ENCODE measurements around the gene MYL1. TPM values are rescaled to one million over a fixed set of nuclear protein-coding genes. Genes with fewer than 3 reads are reported as not detected.

The MYL1 gene
- polyA plus RNA-seq (2012; ENCODE audit: missing spikeins): not detected

- FAIRE-seq (no peak), DNase-seq (ENCODE audit: insufficient read length) (no peak)
- TF ChIP-seq POLR2A (IDR thresholded peaks at IDR 0.05; ENCODE audit: low read depth, low read length) (no peak), POLR2AphosphoS5 (IDR thresholded peaks at IDR 0.05; ENCODE audit: low read depth, low read length) (no peak), TAF1 (IDR thresholded peaks at IDR 0.05; ENCODE audit: borderline replicate concordance, low read depth, low read length) (no peak)
Observed at GRCh38 chr2:210315015-210315788, at the start of gene MYL1. MYL1 (minus strand) TSS chr2:210315174; CDS start chr2:210315042, 132 bp downstream.

GRCh38 chr2:210363876-210364275 is 48.9 kb upstream of the MYL1 start:
- TF ChIP-seq POLR2A (IDR thresholded peaks at IDR 0.05; ENCODE audit: low read depth, low read length): no peak
- no peak for FAIRE-seq
- DNase-seq (ENCODE audit: insufficient read length): no peak

GRCh38 chr2:210363261-210363660 is 48.3 kb upstream of the MYL1 start:
- TF ChIP-seq POLR2AphosphoS5 (IDR thresholded peaks at IDR 0.05; ENCODE audit: low read depth, low read length) (no peak), POLR2A (IDR thresholded peaks at IDR 0.05; ENCODE audit: low read depth, low read length) (no peak), TAF1 (IDR thresholded peaks at IDR 0.05; ENCODE audit: borderline replicate concordance, low read depth, low read length) (no peak)
- FAIRE-seq: no peak
- DNase-seq (ENCODE audit: insufficient read length): no peak

- no peak for TF ChIP-seq POLR2AphosphoS5 (IDR thresholded peaks at IDR 0.05; ENCODE audit: low read depth, low read length)
- FAIRE-seq (no peak), DNase-seq (ENCODE audit: insufficient read length) (no peak)
Observed at GRCh38 chr2:210360412-210360811, 45.4 kb upstream of the MYL1 start.

DNA sequence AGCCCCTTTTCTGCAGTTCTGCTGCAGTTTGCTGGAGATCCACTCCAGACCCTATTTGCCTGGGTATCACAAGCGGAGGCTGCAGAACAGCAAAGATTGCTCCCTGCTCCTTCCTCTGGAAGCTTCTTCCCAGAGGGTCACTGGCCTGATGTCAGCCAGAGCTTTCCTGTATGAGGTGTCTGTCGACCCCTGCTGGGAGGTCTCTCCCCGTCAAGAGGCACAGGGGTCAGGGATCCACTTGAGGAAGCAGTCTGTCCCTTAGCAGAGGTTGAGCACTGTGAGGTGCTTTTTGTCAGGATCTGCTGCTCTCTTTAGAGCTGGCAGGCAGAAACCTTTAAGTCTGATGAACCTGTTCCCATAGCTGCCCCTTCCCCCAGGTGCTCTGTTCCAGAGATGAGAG is 42.0 kb upstream of the MYL1 start:
- TF ChIP-seq POLR2A (IDR thresholded peaks at IDR 0.05; ENCODE audit: low read depth, low read length) (no peak), POLR2AphosphoS5 (IDR thresholded peaks at IDR 0.05; ENCODE audit: low read depth, low read length) (no peak), TAF1 (IDR thresholded peaks at IDR 0.05; ENCODE audit: borderline replicate concordance, low read depth, low read length) (no peak)
- no peak for DNase-seq (ENCODE audit: insufficient read length)
- FAIRE-seq: no peak

DNA sequence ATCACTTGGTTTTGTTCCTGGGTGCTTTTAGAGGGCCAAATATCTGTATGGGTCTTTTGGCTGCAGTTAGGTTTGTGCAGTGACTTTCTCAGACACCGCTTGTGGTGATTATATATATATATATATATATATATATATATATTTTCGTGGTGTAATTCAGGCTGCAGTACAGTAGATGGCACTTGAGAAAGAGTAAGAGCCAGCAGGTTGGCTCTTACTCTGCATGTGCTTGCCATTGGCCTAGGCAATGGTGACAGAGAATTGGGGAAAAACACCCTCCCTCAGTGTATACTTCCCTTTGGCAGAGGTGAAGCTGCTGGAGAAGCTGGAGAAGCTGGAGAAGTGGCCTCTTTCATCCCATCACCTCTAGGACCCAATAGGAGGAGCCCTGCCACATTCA is 22.2 kb upstream of the MYL1 start:
- no peak for FAIRE-seq
- no peak for DNase-seq (ENCODE audit: insufficient read length)
- TF ChIP-seq TAF1 (IDR thresholded peaks at IDR 0.05; ENCODE audit: borderline replicate concordance, low read depth, low read length): no peak
- no peak for TF ChIP-seq POLR2AphosphoS5 (IDR thresholded peaks at IDR 0.05; ENCODE audit: low read depth, low read length)
- TF ChIP-seq POLR2A (IDR thresholded peaks at IDR 0.05; ENCODE audit: low read depth, low read length): no peak

GRCh38 chr2:210324906-210325305 is 9.9 kb upstream of the MYL1 start:
- TF ChIP-seq TAF1 (IDR thresholded peaks at IDR 0.05; ENCODE audit: borderline replicate concordance, low read depth, low read length): no peak
- no peak for TF ChIP-seq POLR2AphosphoS5 (IDR thresholded peaks at IDR 0.05; ENCODE audit: low read depth, low read length)
- TF ChIP-seq POLR2A (IDR thresholded peaks at IDR 0.05; ENCODE audit: low read depth, low read length): no peak
- DNase-seq (ENCODE audit: insufficient read length) (no peak), FAIRE-seq (no peak)

- FAIRE-seq (no peak), DNase-seq (ENCODE audit: insufficient read length) (no peak)
Observed at GRCh38 chr2:210324458-210324857, 9.5 kb upstream of the MYL1 start.

GRCh38 chr2:210323003-210323402 is 8.0 kb upstream of the MYL1 start:
- TF ChIP-seq TAF1 (IDR thresholded peaks at IDR 0.05; ENCODE audit: borderline replicate concordance, low read depth, low read length): no peak
- TF ChIP-seq POLR2A (IDR thresholded peaks at IDR 0.05; ENCODE audit: low read depth, low read length): no peak
- TF ChIP-seq POLR2AphosphoS5 (IDR thresholded peaks at IDR 0.05; ENCODE audit: low read depth, low read length): no peak
- no peak for FAIRE-seq
- DNase-seq (ENCODE audit: insufficient read length): no peak

More at GRCh38 chr2:210324458-210324857, 9.5 kb upstream of the MYL1 start:
- TF ChIP-seq POLR2A (IDR thresholded peaks at IDR 0.05; ENCODE audit: low read depth, low read length) (no peak), TAF1 (IDR thresholded peaks at IDR 0.05; ENCODE audit: borderline replicate concordance, low read depth, low read length) (no peak), POLR2AphosphoS5 (IDR thresholded peaks at IDR 0.05; ENCODE audit: low read depth, low read length) (no peak)

DNA sequence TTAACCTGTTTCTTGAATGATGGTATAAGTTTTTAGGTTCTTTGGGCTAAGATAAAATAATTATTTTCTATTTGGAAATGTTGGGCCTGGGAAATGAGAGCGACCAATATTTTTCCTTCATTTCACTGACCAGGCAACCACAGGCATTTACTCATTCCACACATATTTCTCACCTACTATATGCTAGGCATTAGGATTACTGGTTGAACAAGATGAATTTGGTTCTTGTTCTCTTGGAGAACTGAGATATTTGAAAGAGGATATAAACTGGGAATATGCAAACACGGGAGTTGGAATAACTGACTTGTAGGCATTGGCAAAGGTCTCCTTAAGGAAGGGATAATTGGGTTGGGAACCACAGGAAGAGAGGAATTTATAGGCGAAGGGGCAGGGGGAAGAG is 3.9 kb upstream of the MYL1 start:
- DNase-seq (ENCODE audit: insufficient read length) (no peak), FAIRE-seq (no peak)
- no peak for TF ChIP-seq POLR2AphosphoS5 (IDR thresholded peaks at IDR 0.05; ENCODE audit: low read depth, low read length)

DNA sequence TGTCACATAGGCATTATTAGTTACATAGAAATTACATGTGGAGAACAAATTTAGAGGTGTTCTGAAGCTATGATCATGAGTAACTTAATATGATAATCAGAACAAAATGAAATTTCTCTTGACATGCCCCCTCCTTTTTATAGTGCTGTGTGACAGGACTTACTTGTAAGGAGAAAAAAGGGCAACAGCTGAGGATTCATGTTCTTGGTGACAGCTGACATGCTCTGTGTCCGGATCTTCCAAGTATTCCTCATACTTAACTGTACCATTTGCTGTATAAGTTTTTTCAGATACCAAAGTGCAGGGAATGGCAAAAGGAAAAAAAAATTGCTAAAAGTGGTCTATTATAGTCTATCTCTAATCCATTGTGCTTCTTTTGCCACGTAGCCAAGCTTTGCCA is 3.5 kb upstream of the MYL1 start:
- FAIRE-seq: no peak
- DNase-seq (ENCODE audit: insufficient read length): no peak
- TF ChIP-seq POLR2A (IDR thresholded peaks at IDR 0.05; ENCODE audit: low read depth, low read length) (no peak), TAF1 (IDR thresholded peaks at IDR 0.05; ENCODE audit: borderline replicate concordance, low read depth, low read length) (no peak), POLR2AphosphoS5 (IDR thresholded peaks at IDR 0.05; ENCODE audit: low read depth, low read length) (no peak)

GRCh38 chr2:210310550-210310949 is 4.4 kb downstream of the MYL1 start:
- no peak for FAIRE-seq
- DNase-seq (ENCODE audit: insufficient read length): no peak
- TF ChIP-seq POLR2AphosphoS5 (IDR thresholded peaks at IDR 0.05; ENCODE audit: low read depth, low read length) (no peak), POLR2A (IDR thresholded peaks at IDR 0.05; ENCODE audit: low read depth, low read length) (no peak), TAF1 (IDR thresholded peaks at IDR 0.05; ENCODE audit: borderline replicate concordance, low read depth, low read length) (no peak)
